Kidney tubule cell (primary cell): ENCODE results near the gene KIFC1.
"Not testable (repeated sequence)": the region's sequence is repeated elsewhere in the genome, so short reads cannot be mapped to it uniquely, and the experiment has no call there.

ENCODE experiments used
- DNase-seq: peaks from one replicate; pipeline ENCODE4 v3.0.0-alpha.2; 2018; ENCODE audit warnings: low spot score

The KIFC1 gene

GRCh38 chr6:33375143-33375671, 16.4 kb upstream of the KIFC1 start:
- peak; percentile 67 for DNase-seq

- DNase-seq = no peak
These were observed 14.5 kb upstream of the KIFC1 start for GRCh38 chr6:33377171-33377570.

DNA sequence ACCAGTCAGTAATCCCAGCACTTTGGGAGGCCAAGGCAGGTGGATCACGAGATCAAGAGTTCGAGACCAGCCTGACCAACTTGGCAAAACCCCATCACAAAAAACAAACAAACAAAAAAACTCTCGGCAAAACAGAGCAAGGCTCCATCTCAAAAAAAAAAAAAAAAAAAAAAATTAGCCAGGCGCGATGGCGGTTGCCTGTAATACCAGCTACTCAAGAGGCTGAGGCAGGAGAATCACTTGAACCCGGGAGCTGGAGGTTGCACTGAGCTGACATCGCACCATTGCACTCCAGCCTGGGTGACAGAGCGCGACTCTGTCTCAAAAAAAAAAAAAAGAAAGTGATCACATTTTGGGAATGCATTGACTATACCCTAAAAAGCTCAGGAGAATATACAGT, 12.4 kb upstream of the KIFC1 start:
- not testable (repeated sequence) for DNase-seq

DNA sequence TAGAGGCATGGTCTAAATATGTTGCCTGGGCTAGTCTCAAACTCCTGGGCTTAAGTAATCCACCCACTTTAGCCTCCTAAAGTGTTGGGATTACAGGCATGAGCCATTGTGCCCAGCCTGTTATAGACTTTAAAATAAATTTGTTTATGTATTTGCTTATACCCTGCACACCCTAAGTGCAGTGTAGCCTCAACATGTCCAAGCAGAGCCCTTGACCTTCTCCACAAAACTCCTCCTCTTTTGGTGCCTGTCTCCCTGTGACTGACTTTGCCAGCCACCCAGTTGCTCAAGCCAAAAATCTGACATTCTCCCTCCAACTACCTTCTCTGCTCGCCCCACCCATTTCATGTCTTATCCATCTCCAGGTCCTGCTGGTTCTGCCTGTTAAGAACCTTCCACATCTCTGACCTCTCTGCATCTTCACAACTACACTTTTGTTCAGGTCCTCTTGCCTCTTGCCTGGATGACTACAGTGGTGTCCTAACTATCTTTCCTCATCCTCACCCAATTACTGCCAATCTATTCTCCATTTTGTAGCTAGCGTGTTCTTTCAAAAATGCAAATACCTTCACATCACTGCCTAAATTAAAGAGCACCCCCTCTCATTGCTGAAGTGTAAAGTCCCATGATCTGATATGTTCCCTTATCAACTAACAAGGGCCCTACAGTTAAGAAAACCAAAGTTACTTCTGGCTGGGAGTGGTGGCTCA, 11.2 kb upstream of the KIFC1 start:
- DNase-seq = no peak

GRCh38 chr6:33383427-33384185, 8.0 kb upstream of the KIFC1 start:
- no peak for DNase-seq

DNA sequence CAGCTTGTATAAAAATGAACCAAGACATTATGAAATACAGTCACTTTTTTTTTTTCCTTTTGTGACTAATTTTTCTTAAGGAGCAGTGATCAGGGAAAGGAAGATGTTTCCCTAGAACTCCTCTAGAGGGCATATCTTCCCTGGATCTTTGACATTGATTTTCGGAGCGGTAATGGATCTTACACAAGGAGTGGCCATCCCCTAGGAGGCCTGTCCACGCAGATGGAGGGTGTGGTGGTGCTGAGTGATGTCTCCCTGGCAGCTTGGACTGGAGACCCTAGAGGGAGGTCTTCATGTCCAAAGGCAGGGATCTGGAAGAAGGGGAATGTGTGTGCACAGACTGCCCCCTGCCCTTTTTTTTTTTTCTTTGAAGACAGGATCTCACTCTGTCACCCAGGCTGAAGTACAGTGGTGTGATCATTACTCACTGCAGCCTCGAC, 7.0 kb upstream of the KIFC1 start:
- DNase-seq = peak; percentile 58

- no peak for DNase-seq
These were observed 1.4 kb upstream of the KIFC1 start for GRCh38 chr6:33390173-33390572.

- DNase-seq = no peak
These were observed 801 bp upstream of the KIFC1 start for GRCh38 chr6:33390767-33391277.

- peak; percentile 48 for DNase-seq
These were observed 435 bp downstream of the KIFC1 start for GRCh38 chr6:33391922-33392594.

DNA sequence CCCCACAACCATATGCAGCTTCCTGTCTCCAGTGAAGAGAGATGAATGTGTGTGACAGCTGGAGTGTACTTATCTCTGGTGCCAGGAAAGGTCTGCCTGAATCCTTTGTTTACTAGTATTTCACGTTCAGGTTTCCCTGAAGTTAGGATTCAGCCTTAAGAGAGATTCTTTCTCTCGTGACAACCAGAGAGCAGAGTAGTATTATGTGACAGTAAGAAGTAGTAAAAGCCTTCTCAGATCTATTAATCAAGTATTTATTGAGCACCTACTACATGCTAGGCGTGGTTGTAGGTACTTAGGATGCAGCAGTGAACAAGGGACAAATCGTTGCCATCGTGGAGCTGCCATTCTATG, 949 bp downstream of the KIFC1 start:
- no peak for DNase-seq

GRCh38 chr6:33392979-33393378, 1.4 kb downstream of the KIFC1 start:
- DNase-seq = no peak

GRCh38 chr6:33397541-33397940, 5.9 kb downstream of the KIFC1 start:
- DNase-seq = no peak

DNA sequence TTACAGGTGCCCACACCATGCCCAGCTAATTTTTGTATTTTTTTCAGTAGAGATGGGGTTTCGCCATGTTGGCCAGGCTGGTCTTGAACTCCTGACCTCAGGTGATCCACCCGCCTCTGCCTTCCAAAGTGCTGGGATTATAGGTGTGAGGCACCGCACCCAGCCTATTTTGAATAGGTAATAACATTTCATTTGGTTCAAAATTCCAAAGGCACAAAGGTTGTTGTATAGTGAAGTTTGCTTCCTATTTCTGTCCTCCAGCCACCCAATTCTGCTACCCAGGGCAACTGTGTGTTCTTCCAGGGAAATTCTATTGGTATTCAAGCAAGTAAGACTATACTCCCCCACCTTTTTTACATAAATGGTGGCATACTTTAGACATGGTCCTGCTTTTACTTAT, 7.0 kb downstream of the KIFC1 start:
- not testable (repeated sequence) for DNase-seq

DNA sequence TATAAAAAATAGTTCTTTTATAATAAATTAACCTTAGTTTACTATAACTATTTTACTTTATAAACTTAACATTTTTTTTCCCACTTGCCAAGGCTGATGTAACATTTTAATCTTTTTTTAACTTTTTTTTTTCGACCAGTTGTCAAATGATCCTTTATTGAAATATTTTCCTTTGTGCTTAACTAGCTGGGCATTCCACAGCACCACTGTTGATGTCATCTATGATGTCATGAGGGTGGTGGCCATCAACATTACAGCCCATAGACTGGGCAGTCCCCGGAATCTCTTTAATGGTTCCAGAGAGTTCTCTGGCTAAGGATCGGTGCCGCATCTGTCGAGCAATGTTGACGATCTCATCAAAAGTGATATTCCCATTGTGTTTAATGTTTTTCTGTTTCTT, 8.3 kb downstream of the KIFC1 start:
- not testable (repeated sequence) for DNase-seq

GRCh38 chr6:33404884-33405283, 13.3 kb downstream of the KIFC1 start:
- no peak for DNase-seq

DNA sequence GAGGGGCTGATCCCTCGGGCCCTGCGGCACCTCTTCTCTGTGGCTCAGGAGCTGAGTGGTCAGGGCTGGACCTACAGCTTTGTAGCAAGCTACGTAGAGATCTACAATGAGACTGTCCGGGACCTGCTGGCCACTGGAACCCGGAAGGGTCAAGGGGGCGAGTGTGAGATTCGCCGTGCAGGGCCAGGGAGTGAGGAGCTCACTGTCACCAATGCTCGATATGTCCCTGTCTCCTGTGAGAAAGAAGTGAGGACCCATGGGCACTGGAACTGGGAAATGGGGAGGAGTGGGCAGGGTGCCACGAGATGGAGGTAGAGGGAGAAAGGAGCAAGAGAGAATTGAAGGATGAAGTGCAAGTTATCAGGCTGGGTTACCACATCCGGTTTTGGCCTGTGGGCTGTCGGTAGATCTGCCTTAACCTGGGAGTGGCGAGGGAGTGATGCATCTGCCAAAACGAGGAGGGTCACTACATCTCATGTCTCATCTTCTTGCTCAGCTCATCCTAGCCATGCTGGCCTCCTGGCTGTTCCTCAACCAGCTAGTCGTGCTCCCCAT, 13.8 kb downstream of the KIFC1 start:
- DNase-seq = no peak

- DNase-seq = no peak
These were observed 14.5 kb downstream of the KIFC1 start for GRCh38 chr6:33406126-33406525.

GRCh38 chr6:33407132-33407718, 15.6 kb downstream of the KIFC1 start:
- peak; percentile 56 for DNase-seq

DNA sequence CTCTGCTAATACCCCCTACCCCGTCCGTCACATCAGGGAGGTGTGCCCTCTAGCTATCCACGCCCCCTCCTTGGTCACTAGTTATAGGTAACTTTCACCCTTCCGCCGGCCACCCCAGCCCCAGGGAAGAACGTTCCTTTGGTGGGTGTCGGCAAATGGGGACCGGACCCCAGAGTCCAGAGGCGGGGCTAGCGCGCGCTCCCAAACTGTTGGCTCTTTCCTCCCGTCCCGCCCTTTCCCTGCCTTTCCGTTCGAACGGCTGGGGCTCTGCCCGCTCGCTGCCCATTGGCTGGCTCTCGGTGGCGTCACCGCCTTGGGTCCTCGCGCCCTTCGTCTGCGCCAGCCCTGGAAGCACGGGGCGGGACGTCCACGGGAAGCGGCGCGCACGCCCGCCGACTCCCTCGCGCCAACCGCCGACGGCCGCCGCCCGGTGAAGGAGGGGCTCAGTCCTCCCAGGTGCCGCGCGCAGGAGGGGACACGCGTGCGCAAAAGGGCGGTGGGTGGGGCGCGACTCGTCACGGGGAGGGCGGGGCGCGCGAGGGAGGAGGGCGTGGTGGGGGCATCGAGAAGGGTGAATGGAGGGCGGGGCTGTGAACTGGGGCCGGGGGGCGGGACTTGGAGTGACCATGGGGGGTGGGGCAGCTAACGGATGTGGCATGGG, 18.6 kb downstream of the KIFC1 start:
- DNase-seq = peak; percentile 99

DNA sequence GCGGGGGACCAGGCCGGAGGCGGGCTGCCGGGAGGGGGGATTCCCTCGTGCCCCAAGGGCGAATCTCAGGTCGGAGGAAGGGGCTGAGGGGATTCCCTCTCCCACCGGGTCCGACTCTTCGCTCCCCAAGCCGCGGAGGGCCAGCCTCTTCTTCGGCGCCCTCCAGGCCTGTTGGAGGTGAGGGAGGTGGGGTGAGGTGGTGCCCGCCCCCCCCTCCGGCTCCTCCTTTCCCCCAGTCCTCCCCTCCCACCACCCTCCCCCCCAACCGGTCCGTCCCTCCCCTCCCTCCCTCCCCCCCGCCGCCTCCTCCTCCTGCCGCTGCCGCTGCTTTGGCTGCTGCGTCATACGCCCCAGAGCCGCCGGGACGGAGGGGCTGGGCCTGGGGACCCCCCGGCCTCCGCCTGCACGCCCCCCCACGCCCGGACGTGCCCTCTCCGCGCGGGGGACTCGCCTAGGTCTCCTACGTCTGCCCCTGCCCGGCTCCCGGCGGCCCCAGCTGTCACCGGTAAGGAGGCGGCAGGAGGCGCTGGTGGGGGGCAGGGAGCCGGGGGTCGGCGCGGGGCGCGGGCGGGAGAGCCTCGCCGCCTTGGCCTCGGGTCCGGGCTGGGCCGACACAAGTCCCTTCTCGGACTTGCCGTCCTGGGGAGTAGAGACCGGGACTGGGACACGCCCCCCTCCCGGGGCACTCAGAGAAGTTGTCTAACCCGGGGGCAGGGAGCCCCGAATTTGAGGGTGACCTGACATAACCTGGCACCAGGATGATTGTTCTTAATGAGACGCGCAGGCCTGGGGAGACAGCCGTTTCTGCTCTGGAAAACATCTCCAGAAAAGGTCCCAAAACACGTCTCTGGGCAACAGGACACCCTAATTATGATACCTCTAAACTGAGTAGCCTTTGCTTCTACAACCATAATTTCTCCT, 19.3 kb downstream of the KIFC1 start, which contains the start of gene PHF1:
Gene PHF1 (plus strand): TSS at position 304 of the 921 bp plus-strand sequence. CDS start 1,250 bp downstream, outside the sequence.
- peak; percentile 81 for DNase-seq
